HG03066 (cell line): ENCODE data around the gene SMYD3.
"Not testable (repeated sequence)": the region's sequence is repeated elsewhere in the genome, so short reads cannot be mapped to it uniquely, and the experiment has no call there.

Experiments used
- ATAC-seq: cut with Tn5 transposase; IDR thresholded peaks from one replicate; pipeline ENCODE4 v1.9.1; 2021; ENCODE audit warnings: low read depth; ENCODE audit not compliant: unreplicated experiment

The SMYD3 gene

DNA sequence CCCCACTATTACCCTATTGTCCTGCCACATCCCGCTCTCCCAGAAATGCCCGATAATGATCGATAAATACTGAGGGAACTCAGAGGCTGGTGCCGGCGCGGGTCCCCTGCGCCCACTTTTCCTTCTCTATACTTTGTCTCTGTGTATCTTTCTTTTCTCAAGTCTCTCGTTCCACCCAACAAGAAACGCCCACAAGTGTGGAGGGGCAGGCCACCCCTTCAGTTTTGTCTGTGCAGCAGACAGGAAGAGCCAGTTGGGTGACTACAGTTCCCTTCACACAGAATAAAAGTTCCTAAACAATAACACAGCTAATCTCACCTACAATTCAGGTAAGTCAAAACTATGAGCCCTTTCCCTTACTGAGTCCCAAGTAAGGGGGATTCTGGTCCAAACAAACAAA is 423.7 kb downstream of the SMYD3 start:
- ATAC-seq = no peak

GRCh38 chr1:246081856-246082668 is 425.0 kb downstream of the SMYD3 start:
- no peak for ATAC-seq

GRCh38 chr1:246081138-246081702 is 425.9 kb downstream of the SMYD3 start:
- ATAC-seq = no peak

DNA sequence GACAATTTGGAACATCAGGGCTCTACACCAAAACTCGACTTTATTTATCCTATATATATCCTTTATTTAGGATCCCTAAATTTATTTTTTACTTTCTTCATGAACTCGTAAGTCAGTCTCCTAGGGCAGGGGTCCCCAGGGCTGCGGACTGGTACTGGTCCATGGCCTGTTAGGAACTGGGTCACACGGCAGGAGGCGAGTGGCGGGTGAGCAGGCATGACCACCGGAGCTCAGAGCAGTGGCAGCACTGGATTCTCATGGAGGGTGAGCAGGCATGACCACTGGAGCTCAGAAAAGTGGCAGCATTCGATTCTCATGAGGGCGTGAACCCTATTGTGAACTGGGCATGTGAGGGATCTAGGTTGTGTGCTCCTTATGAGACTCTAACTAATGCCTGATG is 427.0 kb downstream of the SMYD3 start:
- no peak for ATAC-seq

GRCh38 chr1:246078888-246079252 is 428.2 kb downstream of the SMYD3 start:
- no peak for ATAC-seq

GRCh38 chr1:246078126-246078887 is 428.8 kb downstream of the SMYD3 start:
- ATAC-seq = no peak

- no peak for ATAC-seq
Measured at GRCh38 chr1:246077476-246077875, 429.6 kb downstream of the SMYD3 start.

DNA sequence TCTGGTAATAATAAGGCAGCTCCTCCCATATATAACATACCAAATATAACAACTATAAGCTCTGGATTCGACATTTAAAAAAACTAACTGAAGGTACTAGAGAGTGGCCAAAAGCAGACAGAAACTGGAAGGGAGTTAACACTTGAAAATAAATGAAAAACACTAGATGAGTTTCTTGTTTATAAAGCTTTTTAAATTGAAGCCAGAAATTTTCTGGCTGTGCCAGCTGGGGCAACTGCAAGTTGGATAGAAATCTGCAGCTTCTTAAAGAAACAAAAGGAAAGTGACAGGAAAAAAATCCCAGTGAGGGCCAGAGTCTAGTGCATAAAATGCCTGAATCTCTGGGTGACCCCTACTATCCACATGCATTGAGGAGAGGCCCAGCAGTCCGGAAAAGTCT is 432.7 kb downstream of the SMYD3 start:
- ATAC-seq = no peak

- no peak for ATAC-seq
Measured at GRCh38 chr1:246072456-246072955, 434.6 kb downstream of the SMYD3 start.

DNA sequence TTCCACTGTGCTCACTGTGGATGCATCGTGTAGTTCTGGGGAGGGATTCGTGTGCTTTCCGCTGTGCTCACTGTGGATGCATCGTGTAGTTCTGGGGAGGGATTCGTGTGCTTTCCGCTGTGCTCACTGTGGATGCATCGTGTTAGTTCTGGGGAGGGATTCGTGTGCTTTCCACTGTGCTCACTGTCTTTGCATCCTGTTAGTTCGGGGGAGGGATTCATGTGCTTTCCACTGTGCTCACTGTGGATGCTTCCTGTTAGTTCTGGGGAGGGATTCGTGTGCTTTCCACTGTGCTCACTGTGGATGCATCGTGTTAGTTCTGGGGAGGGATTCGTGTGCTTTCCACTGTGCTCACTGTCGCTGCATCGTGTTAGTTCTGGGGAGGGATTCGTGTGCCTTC is 435.1 kb downstream of the SMYD3 start:
- not testable (repeated sequence) for ATAC-seq

DNA sequence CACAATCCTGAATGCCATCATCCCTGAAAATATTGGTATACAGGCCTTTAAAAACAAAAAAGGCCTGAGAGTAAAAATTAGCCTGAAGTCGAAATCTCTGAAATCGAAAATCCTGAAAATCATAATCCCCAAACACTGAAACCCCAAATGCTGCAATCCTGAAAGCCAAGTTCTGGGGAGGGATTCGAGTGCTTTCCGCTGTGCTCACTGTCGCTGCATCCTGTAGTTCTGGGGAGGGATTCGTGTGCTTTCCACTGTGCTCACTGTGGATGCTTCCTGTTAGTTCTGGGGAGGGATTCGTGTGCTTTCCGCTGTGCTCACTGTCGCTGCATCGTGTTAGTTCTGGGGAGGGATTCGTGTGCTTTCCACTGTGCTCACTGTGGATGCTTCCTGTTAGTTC is 435.5 kb downstream of the SMYD3 start:
- not testable (repeated sequence) for ATAC-seq

DNA sequence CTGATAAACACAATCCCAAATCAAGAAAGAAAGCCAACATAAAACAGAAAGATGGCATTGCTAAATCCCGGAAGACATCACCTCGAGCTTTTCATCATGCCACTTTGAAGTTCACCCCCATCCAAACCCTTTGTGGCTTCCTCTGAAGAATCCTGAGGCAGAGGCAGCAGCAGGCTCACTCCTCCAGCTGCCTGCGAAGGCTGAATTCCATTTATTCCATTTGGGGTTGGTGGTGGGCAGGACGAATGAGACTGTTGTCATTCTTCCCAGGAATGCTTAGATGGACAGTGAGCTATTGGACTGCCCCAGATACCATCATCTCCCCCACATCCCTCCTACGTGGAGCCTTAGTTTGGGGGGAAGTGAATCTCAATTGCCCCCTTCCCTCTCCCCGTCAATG is 437.5 kb downstream of the SMYD3 start:
- ATAC-seq = no peak

GRCh38 chr1:246068619-246069509 is 438.2 kb downstream of the SMYD3 start:
- ATAC-seq = no peak

DNA sequence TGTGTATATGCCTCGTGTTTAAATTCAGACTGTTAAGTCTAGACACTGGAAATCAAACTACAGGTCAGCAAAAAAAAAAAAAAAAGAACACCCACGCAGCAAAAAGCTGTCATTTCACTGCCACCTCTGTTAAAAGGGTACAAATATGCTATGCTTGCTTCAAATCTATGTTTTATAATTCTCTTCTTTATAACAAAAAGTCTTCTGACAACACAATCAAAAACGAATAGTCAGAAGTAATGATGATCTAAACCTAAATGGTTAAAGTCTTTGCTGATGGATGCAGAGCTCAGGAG is 438.9 kb downstream of the SMYD3 start:
- no peak for ATAC-seq

DNA sequence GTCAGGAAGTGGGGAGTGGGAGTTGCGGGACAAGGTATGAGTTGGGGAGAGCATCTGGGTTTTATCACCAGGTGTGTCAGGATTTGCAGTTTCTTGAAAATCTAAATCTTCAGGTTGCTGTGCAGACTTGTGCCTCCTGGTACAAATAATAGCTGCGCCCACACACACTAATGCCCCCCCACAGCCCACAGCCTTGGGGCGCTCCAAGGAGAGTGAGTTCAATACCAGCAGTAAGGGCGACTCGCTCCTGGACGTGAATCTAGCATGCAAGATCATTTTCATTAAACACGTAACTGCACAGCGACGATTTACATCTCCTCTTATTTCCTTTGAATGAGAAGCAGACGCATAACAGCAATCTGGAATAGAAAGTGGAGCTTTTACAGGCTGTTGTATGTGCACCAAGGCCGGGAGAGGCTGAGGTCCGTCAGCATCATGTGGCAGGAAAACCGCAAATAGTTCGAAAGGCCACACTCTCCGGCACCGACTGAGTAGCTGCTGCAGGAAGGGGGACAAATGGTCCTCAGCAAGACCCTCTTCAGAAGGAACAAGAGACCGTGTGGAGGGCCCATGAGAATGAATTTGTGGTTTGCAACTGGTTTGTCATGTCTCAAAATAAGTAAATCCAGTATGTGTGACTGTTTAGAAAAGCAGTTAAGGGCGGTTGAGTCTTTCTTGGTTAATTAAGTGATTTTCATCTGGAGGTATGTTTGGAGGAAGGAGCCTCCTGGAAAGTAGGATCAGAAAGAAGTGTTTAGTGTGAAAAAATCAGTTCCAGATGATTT is 439.5 kb downstream of the SMYD3 start:
- ATAC-seq = no peak

DNA sequence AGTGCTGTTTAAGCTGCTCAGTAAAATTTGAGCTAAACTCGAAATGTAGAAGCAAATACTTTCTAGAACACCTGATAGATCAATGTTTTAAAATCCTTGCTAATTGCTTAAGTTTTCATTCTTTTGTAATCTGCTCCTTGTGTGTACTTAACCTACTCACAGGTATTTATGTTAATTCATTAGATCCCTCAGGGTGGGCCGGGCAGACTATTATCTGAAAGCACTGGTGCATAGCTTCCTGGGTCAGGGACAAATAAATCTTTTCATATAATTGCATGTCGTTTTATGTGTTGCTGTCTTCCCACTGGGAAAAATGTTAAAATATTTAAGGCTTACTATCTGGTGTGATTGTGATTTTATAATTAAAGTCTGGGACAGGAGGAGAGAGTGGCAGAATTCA is 440.5 kb downstream of the SMYD3 start:
- ATAC-seq = no peak

DNA sequence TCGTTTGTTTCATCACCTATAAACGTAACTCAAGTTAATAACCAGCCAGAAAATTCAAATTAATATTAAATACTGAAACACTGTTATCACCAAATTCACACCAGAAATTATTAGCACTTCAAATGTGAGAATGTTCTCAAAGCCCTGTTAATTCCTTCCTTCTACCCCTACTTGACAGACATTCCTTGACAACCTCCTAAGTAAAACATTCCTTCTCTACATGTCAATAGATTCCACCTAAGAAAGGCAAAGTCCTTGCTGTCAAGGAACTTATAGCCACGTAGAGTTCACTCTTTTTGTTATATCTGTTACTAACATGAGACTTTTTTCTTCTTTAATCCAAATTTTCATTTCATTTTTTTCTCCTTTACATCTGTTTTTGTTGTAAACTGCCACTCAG is 441.5 kb downstream of the SMYD3 start:
- ATAC-seq = no peak

GRCh38 chr1:246064891-246065290 is 442.2 kb downstream of the SMYD3 start:
- ATAC-seq = no peak

- no peak for ATAC-seq
Measured at GRCh38 chr1:246063013-246063616, 444.0 kb downstream of the SMYD3 start.

GRCh38 chr1:246058466-246058865 is 448.6 kb downstream of the SMYD3 start:
- ATAC-seq = no peak
